GM11168 (cell line): ENCODE results near the gene ACBD4.

Experiments used
- in situ Hi-C: fragments of 300-500 bp; cut with MboI; formaldehyde crosslinking; loops from one replicate; pipeline ENCODE4 v1.12.0; 2022; ENCODE audit warnings: low sequenced_read_pairs; ENCODE audit not compliant: unreplicated experiment

Gene ACBD4

GRCh38 chr17:45132572-45133463, 2.7 kb upstream of the ACBD4 start:
- in situ Hi-C loops, result no loop called here

GRCh38 chr17:45135978-45136791, 698 bp downstream of the ACBD4 start:
- in situ Hi-C loops, result no loop called here

GRCh38 chr17:45136846-45137560, 1.5 kb downstream of the ACBD4 start:
- in situ Hi-C loops, result no loop called here

- in situ Hi-C loops, result no loop called here
These were observed 2.2 kb downstream of the ACBD4 start for GRCh38 chr17:45137561-45138305.

- in situ Hi-C loops, result no loop called here
These were observed 3.5 kb downstream of the ACBD4 start for GRCh38 chr17:45138911-45139532.

GRCh38 chr17:45139533-45139920, 4.0 kb downstream of the ACBD4 start:
- in situ Hi-C loops, result no loop called here

GRCh38 chr17:45143094-45143670, 7.7 kb downstream of the ACBD4 start:
- in situ Hi-C loops, result loop anchor here (10.0 kb wide), 1 partner anchor 52 kb away; no protein-coding TSS in a partner anchor

- in situ Hi-C loops, result loop anchor here (10.0 kb wide), 1 partner anchor 51 kb away; no protein-coding TSS in a partner anchor
These were observed 8.3 kb downstream of the ACBD4 start for GRCh38 chr17:45143767-45144198.

- in situ Hi-C loops, result loop anchor here (10.0 kb wide), 1 partner anchor 50 kb away; no protein-coding TSS in a partner anchor
These were observed 8.9 kb downstream of the ACBD4 start for GRCh38 chr17:45144199-45145034.

GRCh38 chr17:45145035-45145389, 9.5 kb downstream of the ACBD4 start:
- in situ Hi-C loops, result loop anchor here (10.0 kb wide), 1 partner anchor 50 kb away; no protein-coding TSS in a partner anchor

- in situ Hi-C loops, result loop anchor here (10.0 kb wide), 1 partner anchor 49 kb away; no protein-coding TSS in a partner anchor
These were observed 10.7 kb downstream of the ACBD4 start for GRCh38 chr17:45146166-45146565.

- in situ Hi-C loops, result loop anchor here (10.0 kb wide), 1 partner anchor 48 kb away; no protein-coding TSS in a partner anchor
These were observed 11.1 kb downstream of the ACBD4 start for GRCh38 chr17:45146592-45146889.

GRCh38 chr17:45146890-45147580, 11.5 kb downstream of the ACBD4 start:
- in situ Hi-C loops, result loop anchor here (10.0 kb wide), 1 partner anchor 48 kb away; no protein-coding TSS in a partner anchor

GRCh38 chr17:45147581-45148182, 12.2 kb downstream of the ACBD4 start:
- in situ Hi-C loops, result loop anchor here (10.0 kb wide), 1 partner anchor 47 kb away; no protein-coding TSS in a partner anchor

- in situ Hi-C loops, result loop anchor here (10.0 kb wide), 1 partner anchor 46 kb away; no protein-coding TSS in a partner anchor
These were observed 12.9 kb downstream of the ACBD4 start, which contains the start of gene HEXIM1 for GRCh38 chr17:45148183-45149036. Gene HEXIM1, plus strand, starts transcription at chr17:45148475. Its CDS starts 716 bp downstream, at chr17:45149191.
